Type B pancreatic cell (in vitro differentiated cells): ENCODE results near the gene NEXN. TPM values are rescaled to one million over a fixed set of nuclear protein-coding genes. Genes with fewer than 3 reads are reported as not detected.
"Not testable (repeated sequence)": the region's sequence is repeated elsewhere in the genome, so short reads cannot be mapped to it uniquely, and the experiment has no call there.

Experiments used
- DNase-seq: peaks from one replicate; pipeline ENCODE4 v3.0.0; 2021; ENCODE audit warnings: mixed read lengths; ENCODE audit not compliant: unreplicated experiment; ENCODE audit errors: extremely low spot score
- H3K27ac Mint-ChIP-seq: 2 replicates; pipeline ENCODE4 v1.8.0; 2021; ENCODE audit warnings: mild to moderate bottlenecking, mixed read lengths
- H3K27me3 Mint-ChIP-seq: 2 replicates; pipeline ENCODE4 v1.8.0; 2021; ENCODE audit warnings: mixed read lengths
- H3K36me3 Mint-ChIP-seq: 2 replicates; pipeline ENCODE4 v1.8.0; 2021; ENCODE audit warnings: mixed read lengths
- H3K4me1 Mint-ChIP-seq: one replicate; pipeline ENCODE4 v1.8.0; 2021; ENCODE audit warnings: mixed read lengths; ENCODE audit not compliant: unreplicated experiment
- H3K4me3 Mint-ChIP-seq: 2 replicates; pipeline ENCODE4 v1.8.0; 2021; ENCODE audit warnings: mild to moderate bottlenecking, mixed read lengths
- H3K9me3 Mint-ChIP-seq: 2 replicates; pipeline ENCODE4 v1.8.0; 2021; ENCODE audit warnings: mixed read lengths
- CTCF ChIP-seq: fragments of 200-600 bp; sonication (generic); conservative IDR thresholded peaks from 2 replicates; pipeline ENCODE4 v1.5.0; 2021; ENCODE audit warnings: antibody characterized with exemption, mild to moderate bottlenecking
- total RNA-seq: library from RNA; stranded (reverse); gene quantifications from 2 replicates; pipeline ENCODE4 v1.2.1, GENCODE V29; 2021; ENCODE audit warnings: low replicate concordance

NEXN gene
- total RNA-seq, 1 donor from 2014 or later: 2.8 TPM

GRCh38 chr1:77905603-77906002 is 17.2 kb downstream of the NEXN start:
- H3K27me3 Mint-ChIP-seq: no peaks in the 10 kb centered on the region
- no peak overlapping the region for H3K27ac Mint-ChIP-seq
- no peaks in the 10 kb centered on the region for H3K36me3 Mint-ChIP-seq
- DNase-seq: no peak
- no peaks in the 10 kb centered on the region for H3K4me1 Mint-ChIP-seq
- no peak for TF ChIP-seq CTCF
- H3K9me3 Mint-ChIP-seq: no peaks in the 10 kb centered on the region
- no peak overlapping the region for H3K4me3 Mint-ChIP-seq

- no peaks in the 10 kb centered on the region for H3K9me3 Mint-ChIP-seq
- no peak overlapping the region for H3K27ac Mint-ChIP-seq
- H3K4me1 Mint-ChIP-seq: no peaks in the 10 kb centered on the region
- H3K27me3 Mint-ChIP-seq: no peaks in the 10 kb centered on the region
- DNase-seq: no peak
- TF ChIP-seq CTCF: no peak
- no peaks in the 10 kb centered on the region for H3K36me3 Mint-ChIP-seq
- no peak overlapping the region for H3K4me3 Mint-ChIP-seq
Observed at GRCh38 chr1:77906019-77906545, 17.7 kb downstream of the NEXN start.

GRCh38 chr1:77906624-77907023 is 18.2 kb downstream of the NEXN start:
- no peaks in the 10 kb centered on the region for H3K9me3 Mint-ChIP-seq
- H3K27ac Mint-ChIP-seq: no peak overlapping the region
- no peaks in the 10 kb centered on the region for H3K4me1 Mint-ChIP-seq
- no peak for TF ChIP-seq CTCF
- H3K36me3 Mint-ChIP-seq: no peaks in the 10 kb centered on the region
- DNase-seq: no peak
- no peaks in the 10 kb centered on the region for H3K27me3 Mint-ChIP-seq
- no peak overlapping the region for H3K4me3 Mint-ChIP-seq

- Mint-ChIP-seq H3K4me1 (no peaks in the 10 kb centered on the region), H3K36me3 (no peaks in the 10 kb centered on the region), H3K9me3 (no peaks in the 10 kb centered on the region), H3K4me3 (no peak overlapping the region), H3K27ac (no peak overlapping the region), H3K27me3 (no peaks in the 10 kb centered on the region)
- no peak for DNase-seq
- TF ChIP-seq CTCF: no peak
Observed at GRCh38 chr1:77910116-77910515, 21.7 kb downstream of the NEXN start.

- not testable (repeated sequence) for H3K27ac Mint-ChIP-seq, H3K27me3 Mint-ChIP-seq, DNase-seq, H3K4me1 Mint-ChIP-seq, H3K4me3 Mint-ChIP-seq, H3K36me3 Mint-ChIP-seq, H3K9me3 Mint-ChIP-seq
Observed at GRCh38 chr1:77918918-77919317, 30.5 kb downstream of the NEXN start.

- no peaks in the 10 kb centered on the region for H3K9me3 Mint-ChIP-seq
- no peak for TF ChIP-seq CTCF
- no peaks in the 10 kb centered on the region for H3K27me3 Mint-ChIP-seq
- H3K36me3 Mint-ChIP-seq: peaks cover 5% of the 10 kb centered on the region
- H3K4me1 Mint-ChIP-seq: no peaks in the 10 kb centered on the region
- no peak for DNase-seq
- H3K4me3 Mint-ChIP-seq: no peak overlapping the region
- no peak overlapping the region for H3K27ac Mint-ChIP-seq
Observed at GRCh38 chr1:77925518-77925917, 37.1 kb downstream of the NEXN start.
